Omental fat pad (tissue), 4 donors: Measurements from ENCODE around the gene VGLL2. TPM values are rescaled to one million over a fixed set of nuclear protein-coding genes. Genes with fewer than 3 reads are reported as not detected.

Experiments
- ATAC-seq: fragments of 150-250 bp; one replicate; pipeline ENCODE4 v1.9.1; 2016; ENCODE audit warnings: mild to moderate bottlenecking, moderate library complexity; ENCODE audit not compliant: low FRiP score
- DNase-seq: peaks from one replicate; pipeline ENCODE4 v3.0.0-alpha.2; 2019; ENCODE audit warnings: low spot score
- total RNA-seq, 4 donors: library from RNA; depleted of rRNA; stranded (reverse); fragments of >200 nt; gene quantifications; one replicate each; pipeline ENCODE4 v1.1.0, GENCODE V29; 2016
- TF ChIP-seq, protein P1 (sequence below), 3 donors: fragments of 450-650 bp; IDR thresholded peaks; one replicate each; pipeline ENCODE4 v1.5.1; 2016 to 2017; ENCODE audit warnings: antibody characterized with exemption in 3 of 3, mild to moderate bottlenecking in 3 of 3, moderate library complexity in 2 of 3

The VGLL2 gene
- total RNA-seq, 4 donors from 2014 or later = not detected

DNA sequence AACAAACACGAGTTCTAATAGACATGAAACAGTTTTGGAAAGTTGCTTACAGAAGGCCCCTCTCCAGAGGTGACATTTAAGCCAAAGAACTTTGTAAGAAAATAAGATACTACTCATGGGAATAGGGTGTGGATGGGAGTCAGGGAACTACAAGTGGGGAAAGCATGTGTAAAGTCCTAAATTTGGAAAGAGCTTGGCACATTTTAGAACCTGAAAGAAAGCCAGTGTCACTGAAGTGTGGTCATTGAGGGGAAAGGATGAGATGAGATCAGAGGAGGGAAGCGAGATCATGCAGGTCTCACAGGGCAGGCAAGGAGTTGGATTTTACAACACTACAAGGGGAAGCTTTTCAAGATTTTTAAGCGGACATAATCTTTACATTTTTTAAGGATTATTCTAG, 38.0 kb downstream of the VGLL2 start:
- DNase-seq = no peak
- TF ChIP-seq, protein P1, sequence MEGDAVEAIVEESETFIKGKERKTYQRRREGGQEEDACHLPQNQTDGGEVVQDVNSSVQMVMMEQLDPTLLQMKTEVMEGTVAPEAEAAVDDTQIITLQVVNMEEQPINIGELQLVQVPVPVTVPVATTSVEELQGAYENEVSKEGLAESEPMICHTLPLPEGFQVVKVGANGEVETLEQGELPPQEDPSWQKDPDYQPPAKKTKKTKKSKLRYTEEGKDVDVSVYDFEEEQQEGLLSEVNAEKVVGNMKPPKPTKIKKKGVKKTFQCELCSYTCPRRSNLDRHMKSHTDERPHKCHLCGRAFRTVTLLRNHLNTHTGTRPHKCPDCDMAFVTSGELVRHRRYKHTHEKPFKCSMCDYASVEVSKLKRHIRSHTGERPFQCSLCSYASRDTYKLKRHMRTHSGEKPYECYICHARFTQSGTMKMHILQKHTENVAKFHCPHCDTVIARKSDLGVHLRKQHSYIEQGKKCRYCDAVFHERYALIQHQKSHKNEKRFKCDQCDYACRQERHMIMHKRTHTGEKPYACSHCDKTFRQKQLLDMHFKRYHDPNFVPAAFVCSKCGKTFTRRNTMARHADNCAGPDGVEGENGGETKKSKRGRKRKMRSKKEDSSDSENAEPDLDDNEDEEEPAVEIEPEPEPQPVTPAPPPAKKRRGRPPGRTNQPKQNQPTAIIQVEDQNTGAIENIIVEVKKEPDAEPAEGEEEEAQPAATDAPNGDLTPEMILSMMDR (IDR thresholded peaks at IDR 0.05) = no peak
- no peak for ATAC-seq

DNA sequence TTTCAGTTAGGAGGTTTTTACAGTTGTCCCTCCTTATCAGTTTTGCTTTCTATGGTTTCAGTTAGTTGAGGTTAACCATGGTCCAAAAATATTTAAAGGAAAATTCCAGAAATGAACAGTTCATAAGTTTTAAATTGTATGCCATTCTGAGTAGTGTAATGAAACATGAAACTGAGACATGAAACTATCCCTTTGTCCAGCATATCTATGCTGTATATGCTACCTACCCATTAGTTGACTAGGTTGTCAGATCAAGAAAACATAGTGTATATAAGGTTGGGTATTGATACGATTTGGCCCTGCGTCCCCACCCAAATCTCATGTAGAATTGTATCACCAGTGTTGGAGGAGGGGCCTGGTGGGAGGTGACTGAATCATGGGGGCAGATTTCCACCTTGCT, 39.1 kb downstream of the VGLL2 start:
- TF ChIP-seq, protein P1 (IDR thresholded peaks at IDR 0.05) = no peak
- DNase-seq (no peak), ATAC-seq (no peak)

DNA sequence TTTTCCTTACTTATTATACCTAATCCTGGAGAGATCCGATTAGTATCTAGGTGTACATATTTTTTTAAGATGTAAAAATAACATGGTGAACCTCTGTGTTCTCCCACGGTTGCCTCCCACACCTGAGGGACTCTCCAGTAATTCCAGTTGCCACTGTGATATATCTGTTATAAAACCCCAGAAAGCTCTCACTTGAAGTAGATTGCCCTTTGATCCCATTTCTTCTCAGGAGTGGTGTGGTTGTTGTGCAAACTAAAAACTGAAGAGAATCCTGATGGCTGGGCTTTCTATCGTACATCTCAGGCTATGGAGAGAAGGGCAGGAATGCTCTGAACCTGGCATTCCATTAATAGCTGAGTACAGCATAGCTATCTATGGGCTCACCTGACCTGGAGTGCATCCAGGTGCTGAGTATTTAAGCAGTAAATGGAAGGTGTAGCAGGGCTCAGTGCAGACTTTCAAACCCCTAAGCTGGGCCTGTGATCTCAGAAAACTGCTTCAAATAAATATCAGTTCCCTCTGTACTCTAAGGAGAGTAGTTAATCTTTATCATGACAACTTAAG, 41.0 kb downstream of the VGLL2 start:
- TF ChIP-seq, protein P1 (IDR thresholded peaks at IDR 0.05) = no peak
- DNase-seq (no peak), ATAC-seq (no peak)

DNA sequence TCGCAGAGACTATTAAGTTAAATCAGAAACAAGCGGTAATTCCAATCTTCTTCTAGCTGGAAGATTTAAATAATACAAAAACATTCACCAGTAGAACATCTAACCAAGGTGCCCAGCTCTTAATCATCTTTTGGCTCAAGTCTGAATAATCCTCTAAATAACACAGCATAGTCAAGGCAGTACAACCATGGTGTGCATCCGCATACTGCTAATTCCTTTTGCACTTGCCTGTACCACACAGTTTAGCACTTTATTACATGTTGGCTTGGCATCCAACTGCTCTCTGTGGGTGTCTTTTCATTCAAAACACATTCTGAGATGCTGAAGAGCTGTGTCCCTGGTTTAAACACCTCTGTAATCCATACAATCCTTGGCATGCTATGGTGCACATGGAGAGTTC, 42.3 kb downstream of the VGLL2 start:
- ATAC-seq (no peak), DNase-seq (no peak)
- TF ChIP-seq, protein P1 (IDR thresholded peaks at IDR 0.05) = no peak

DNA sequence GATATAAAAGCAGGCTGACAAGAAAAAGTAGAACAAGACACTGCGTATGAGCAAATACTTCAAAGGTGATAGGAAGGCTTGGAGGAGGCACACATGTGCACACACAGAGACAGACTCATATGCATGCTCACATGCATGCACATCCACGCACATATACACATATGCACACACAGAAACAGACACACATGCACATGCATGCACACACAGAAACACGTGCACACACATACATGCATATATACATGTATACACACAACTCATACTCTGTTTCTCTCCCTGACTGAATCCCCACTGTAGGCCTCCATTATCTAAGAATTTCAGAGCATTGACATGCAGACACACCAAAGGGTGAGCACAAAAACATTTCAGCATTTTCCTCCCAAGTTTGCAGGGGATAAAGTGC, 43.7 kb downstream of the VGLL2 start:
- TF ChIP-seq, protein P1 (IDR thresholded peaks at IDR 0.05) = no peak
- ATAC-seq (no peak), DNase-seq (no peak)

DNA sequence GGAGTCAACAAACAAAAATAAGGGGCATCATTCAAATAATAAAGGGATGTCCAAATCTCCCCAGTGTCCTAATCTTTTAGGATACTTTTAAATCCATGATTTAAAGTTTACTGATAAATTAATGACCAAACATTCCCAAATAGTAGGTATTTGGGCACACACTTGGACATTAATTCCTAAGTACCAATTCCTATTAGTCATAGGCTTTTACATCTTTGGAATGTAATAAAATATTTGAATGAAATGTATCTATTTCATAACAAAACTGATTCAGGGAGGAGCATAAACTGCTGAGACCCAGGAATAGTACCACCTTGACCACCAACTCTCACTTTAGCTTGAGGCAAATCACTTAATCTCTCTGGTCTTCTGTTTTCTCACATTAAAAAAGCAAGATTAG, 44.3 kb downstream of the VGLL2 start:
- DNase-seq (no peak), ATAC-seq (no peak)
- TF ChIP-seq, protein P1 (IDR thresholded peaks at IDR 0.05) = no peak

DNA sequence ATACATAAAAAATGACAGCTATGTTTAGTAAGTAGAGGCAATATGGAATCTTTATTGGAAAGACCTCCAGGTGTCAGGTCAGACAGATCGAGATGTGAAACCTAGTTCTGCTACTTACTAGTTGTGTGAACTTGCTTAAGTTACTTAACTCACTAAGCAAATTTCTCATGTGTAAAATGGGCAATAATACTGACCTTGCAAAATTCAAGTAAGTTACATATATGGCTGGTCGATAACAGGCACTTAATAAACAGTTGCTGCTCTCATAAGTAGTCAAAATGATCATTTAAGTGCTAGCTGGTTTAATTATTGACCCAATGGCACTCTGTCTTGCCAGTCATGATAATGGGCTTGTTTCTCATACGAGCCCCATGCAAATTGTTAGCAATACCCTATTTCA, 46.0 kb downstream of the VGLL2 start:
- no peak for ATAC-seq
- DNase-seq = no peak
- TF ChIP-seq, protein P1 (IDR thresholded peaks at IDR 0.05) = no peak
